Measurements from ENCODE around the gene SPACDR. TPM values are rescaled to one million over a fixed set of nuclear protein-coding genes. Genes with fewer than 3 reads are reported as not detected.

SPACDR gene
- total RNA-seq (2022; extraction: Qiagen RNA extraction): 0.47 to 1.1 TPM (median 0.89 TPM) in 5 replicates

DNA sequence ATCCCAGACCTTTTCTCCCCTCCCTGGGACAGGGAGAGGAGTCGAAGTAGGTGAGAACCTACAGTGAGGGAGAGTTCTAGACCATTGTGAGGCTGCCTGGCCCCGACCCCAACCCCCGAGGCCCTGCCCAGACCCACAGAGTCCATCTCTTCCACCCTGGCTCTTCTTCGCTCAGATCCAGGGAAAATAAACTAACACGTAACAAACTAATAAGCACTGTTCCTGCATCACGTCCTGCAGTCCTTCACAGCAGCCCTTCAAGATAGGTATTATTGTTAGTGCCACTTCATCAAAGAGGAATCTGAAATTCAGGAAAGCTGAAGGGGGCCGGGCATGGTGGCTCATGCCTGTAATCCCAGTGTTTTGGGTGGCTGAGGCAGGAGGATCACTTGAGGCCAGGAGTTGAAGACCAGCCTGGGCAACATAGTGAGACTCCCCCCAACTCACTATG, at the start of gene SPACDR:
SPACDR (minus strand) TSS at position 51 of the 451 bp plus-strand sequence. CDS start 235 bp downstream, outside the sequence.

GRCh38 chr7:100483722-100484672, 19.9 kb upstream of the SPACDR start, which contains the start of gene NYAP1:
TSS of gene NYAP1 (plus strand) at chr7:100483927. CDS start at chr7:100485312, 1,385 bp downstream.

DNA sequence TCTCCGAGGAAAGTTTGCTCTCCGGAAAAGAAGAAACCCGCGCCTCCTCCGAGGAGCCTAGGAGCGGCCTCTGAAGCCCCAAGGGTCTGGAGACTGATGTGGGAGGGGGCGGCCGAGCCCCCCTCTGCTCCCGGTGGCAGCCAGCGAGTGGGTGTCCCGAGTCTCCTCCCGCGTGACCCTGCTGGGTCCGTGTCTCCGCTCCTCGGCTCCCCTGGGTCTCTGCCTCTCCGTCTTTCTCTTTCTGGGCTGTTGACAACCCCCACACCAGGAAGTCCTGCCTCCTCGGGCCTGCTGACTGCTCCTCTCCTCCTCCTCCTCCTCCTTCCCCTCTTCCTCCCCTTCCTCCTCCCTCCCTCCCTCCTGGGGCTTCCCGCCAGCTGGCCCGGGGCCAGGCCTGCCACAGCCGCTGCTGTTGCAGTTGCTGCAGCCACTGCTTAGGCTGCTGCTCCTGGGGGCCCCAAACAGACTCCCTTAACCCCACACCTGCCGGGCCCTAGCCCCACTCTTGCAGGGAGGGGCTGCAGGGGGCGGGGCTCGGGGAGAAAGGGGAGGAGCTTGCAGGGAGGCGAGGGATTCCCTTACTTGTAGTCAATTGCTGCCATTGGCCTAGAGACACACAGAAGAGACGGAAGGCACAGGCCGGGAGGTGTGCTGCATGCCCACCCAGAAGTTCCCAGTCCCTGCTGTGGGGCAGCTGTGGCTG, 15.0 kb upstream of the SPACDR start, which contains the start of gene TSC22D4:
TSC22D4 (minus strand) TSS at position 257 of the 703 bp plus-strand sequence. CDS start 1,176 bp downstream, outside the sequence.

DNA sequence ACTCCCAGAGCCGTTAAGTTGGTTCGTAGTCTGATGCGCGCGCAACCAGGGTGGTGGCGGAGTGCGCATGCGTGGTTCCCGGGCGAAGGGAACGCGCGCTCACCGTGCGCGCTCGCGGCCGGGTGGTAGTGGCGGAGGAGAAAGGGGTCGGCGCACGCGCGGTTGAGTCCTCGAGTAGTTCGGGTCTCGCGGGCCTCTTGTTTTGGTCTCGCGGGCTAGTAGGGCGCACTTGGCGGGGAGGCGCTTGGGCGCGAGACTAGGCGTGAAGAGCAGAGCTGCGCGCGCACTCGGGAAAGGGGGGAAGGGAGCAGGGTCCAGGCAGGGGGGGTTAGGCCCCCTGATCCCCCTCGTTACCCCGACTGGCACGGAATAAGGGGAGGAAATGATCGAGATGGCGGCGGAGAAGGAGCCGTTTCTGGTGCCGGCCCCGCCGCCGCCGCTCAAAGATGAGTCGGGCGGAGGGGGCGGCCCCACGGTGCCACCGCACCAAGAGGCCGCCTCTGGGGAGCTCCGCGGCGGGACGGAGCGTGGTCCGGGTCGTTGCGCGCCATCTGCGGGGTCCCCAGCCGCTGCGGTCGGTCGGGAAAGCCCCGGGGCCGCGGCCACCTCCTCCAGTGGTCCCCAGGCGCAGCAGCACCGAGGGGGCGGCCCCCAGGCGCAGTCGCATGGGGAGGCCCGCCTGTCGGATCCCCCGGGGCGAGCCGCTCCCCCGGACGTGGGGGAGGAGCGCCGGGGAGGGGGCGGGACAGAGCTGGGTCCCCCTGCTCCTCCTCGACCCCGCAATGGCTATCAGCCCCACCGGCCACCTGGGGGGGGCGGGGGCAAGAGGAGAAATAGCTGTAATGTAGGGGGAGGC, 34.2 kb downstream of the SPACDR start, which contains the start of gene MEPCE:
MEPCE (plus strand) TSS at position 195 of the 856 bp plus-strand sequence; CDS start at position 383, 188 bp downstream.

GRCh38 chr7:100428199-100428966, 35.7 kb downstream of the SPACDR start, which contains the start of gene ZCWPW1:
TSS of gene ZCWPW1 (minus strand) at chr7:100428703. CDS start at chr7:100420649, 8,054 bp downstream.

Other genes with a start within 250 kb of the SPACDR start
- gene PVRIG, start 244.3 kb downstream of the SPACDR start, total RNA-seq (2022; extraction: Qiagen RNA extraction): not detected in 5 replicates
- gene SPDYE3, start 156.6 kb downstream of the SPACDR start, total RNA-seq (2022; extraction: Qiagen RNA extraction): not detected in 5 replicates
- 12.1 to 32.0 TPM (median 25.1 TPM) in 5 replicates for gene PILRB, start 106.1 kb downstream of the SPACDR start, total RNA-seq (2022; extraction: Qiagen RNA extraction)
- gene PILRA, start 90.8 kb downstream of the SPACDR start, total RNA-seq (2022; extraction: Qiagen RNA extraction): 3.0 to 5.8 TPM (median 5.0 TPM) in 5 replicates
- 0.86 to 1.7 TPM (median 1.5 TPM) in 5 replicates for gene ZCWPW1, start 35.6 kb downstream of the SPACDR start, total RNA-seq (2022; extraction: Qiagen RNA extraction)
- 37.5 to 52.8 TPM (median 47.6 TPM) in 5 replicates for gene MEPCE, start 34.4 kb downstream of the SPACDR start, total RNA-seq (2022; extraction: Qiagen RNA extraction)
- 32.6 to 42.1 TPM (median 38.3 TPM) in 5 replicates for gene PPP1R35, start 27.8 kb downstream of the SPACDR start, total RNA-seq (2022; extraction: Qiagen RNA extraction)
- 49.8 to 72.0 TPM (median 61.8 TPM) in 5 replicates for gene TSC22D4, start 15.0 kb upstream of the SPACDR start, total RNA-seq (2022; extraction: Qiagen RNA extraction)
- 3.9 to 7.8 TPM (median 6.4 TPM) in 5 replicates for gene NYAP1, start 19.7 kb upstream of the SPACDR start, total RNA-seq (2022; extraction: Qiagen RNA extraction)
- 29.4 to 57.4 TPM (median 50.2 TPM) in 5 replicates for gene AGFG2, start 74.9 kb upstream of the SPACDR start, total RNA-seq (2022; extraction: Qiagen RNA extraction)
- 0.32 to 0.66 TPM (median 0.38 TPM) in 4 of 5 replicates, not detected in the other for gene SAP25, start 109.6 kb upstream of the SPACDR start, total RNA-seq (2022; extraction: Qiagen RNA extraction)
- gene LRCH4, start 121.9 kb upstream of the SPACDR start, total RNA-seq (2022; extraction: Qiagen RNA extraction): 10.2 to 19.5 TPM (median 15.7 TPM) in 5 replicates
- 0.10 to 0.33 TPM (median 0.25 TPM) in 5 replicates for gene FBXO24, start 122.1 kb upstream of the SPACDR start, total RNA-seq (2022; extraction: Qiagen RNA extraction)
- gene PCOLCE, start 138.1 kb upstream of the SPACDR start, total RNA-seq (2022; extraction: Qiagen RNA extraction): 6.8 to 10.9 TPM (median 8.8 TPM) in 5 replicates
- gene MOSPD3, start 148.3 kb upstream of the SPACDR start, total RNA-seq (2022; extraction: Qiagen RNA extraction): 15.5 to 21.8 TPM (median 20.2 TPM) in 5 replicates
- gene TFR2, start 177.3 kb upstream of the SPACDR start, total RNA-seq (2022; extraction: Qiagen RNA extraction): 1.9 to 2.7 TPM (median 2.4 TPM) in 5 replicates
- gene ACTL6B, start 192.2 kb upstream of the SPACDR start, total RNA-seq (2022; extraction: Qiagen RNA extraction): not detected in 5 replicates
- 159 to 275 TPM (median 264 TPM) in 5 replicates for gene GNB2, start 209.5 kb upstream of the SPACDR start, total RNA-seq (2022; extraction: Qiagen RNA extraction)
- gene GIGYF1, start 230.0 kb upstream of the SPACDR start, total RNA-seq (2022; extraction: Qiagen RNA extraction): 8.9 to 19.9 TPM (median 15.2 TPM) in 5 replicates
- 69.0 to 94.3 TPM (median 86.0 TPM) in 5 replicates for gene POP7, start 241.9 kb upstream of the SPACDR start, total RNA-seq (2022; extraction: Qiagen RNA extraction)